Neutrophil (primary cell): ENCODE results near the gene FAM47E.
A peak's percentile ranks its signal among the peaks of the same experiment; 100 is the strongest.

Experiments used
- H3K27ac ChIP-seq: fragments of 200-600 bp; sonication (generic); 2 replicates; pipeline ENCODE4 v1.5.1; 2016; ENCODE audit warnings: mild to moderate bottlenecking, moderate library complexity
- H3K27me3 ChIP-seq: fragments of 200-600 bp; sonication (generic); 2 replicates; pipeline ENCODE4 v1.6.0; 2016; ENCODE audit warnings: mild to moderate bottlenecking
- H3K36me3 ChIP-seq: fragments of 200-600 bp; sonication (generic); 2 replicates; pipeline ENCODE4 v1.5.1; 2017
- H3K4me1 ChIP-seq, 2 experiments: fragments of 200-600 bp in 1 of 2; sonication (generic) in 1 of 2; 1 replicate in 1 of 2; 2 replicates in 1 of 2; pipeline versions ENCODE4 v1.5.1 to v1.6.1; 2013 to 2016; ENCODE audit warnings: low read depth in 1 of 2, low read length in 1 of 2, mild to moderate bottlenecking in 1 of 2, moderate library complexity in 1 of 2; ENCODE audit not compliant: control insufficient read depth in 1 of 2, insufficient read depth in 1 of 2
- H3K4me3 ChIP-seq, 2 experiments: fragments of 200-600 bp in 1 of 2; sonication (generic) in 1 of 2; 1 replicate in 1 of 2; 2 replicates in 1 of 2; pipeline ENCODE4 v1.5.1; 2013 to 2016; ENCODE audit warnings: low read depth in 1 of 2, low read length in 1 of 2, mild to moderate bottlenecking in 1 of 2, moderate library complexity in 1 of 2
- H3K9me3 ChIP-seq: fragments of 200-600 bp; sonication (generic); 2 replicates; pipeline ENCODE4 v1.5.1; 2016
- TF ChIP-seq, protein P1 (sequence below): fragments of 200-600 bp; sonication (generic); IDR thresholded peaks from 2 replicates; pipeline ENCODE4 v1.5.1; 2016; ENCODE audit warnings: antibody characterized with exemption

The FAM47E gene

DNA sequence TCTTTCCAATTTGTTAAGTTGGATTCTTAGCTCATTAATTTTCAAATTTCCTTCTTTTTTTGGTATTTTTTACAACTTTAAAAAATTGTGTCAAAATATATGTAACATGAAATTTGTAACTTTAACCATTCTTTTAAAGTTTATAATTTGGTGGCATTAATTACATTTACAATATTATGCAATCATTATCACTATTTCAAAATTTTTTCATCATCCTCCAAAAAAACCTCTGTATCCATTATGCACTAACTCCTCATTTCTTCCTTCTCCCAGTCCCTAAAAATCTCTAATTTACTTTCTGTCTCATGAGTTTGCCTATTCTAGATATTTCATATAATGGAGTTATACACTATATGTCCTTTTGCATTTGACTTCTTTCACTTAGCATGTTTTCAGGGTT lies 4.7 kb upstream of the FAM47E start:
- H3K9me3 ChIP-seq: no peaks in the 10 kb centered on the region
- no peak overlapping the region for H3K27ac ChIP-seq
- no peak overlapping the region for H3K4me3 ChIP-seq
- H3K27me3 ChIP-seq: peaks cover 44% of the 10 kb centered on the region
- no peaks in the 10 kb centered on the region for H3K36me3 ChIP-seq
- peaks cover 9 to 13% of the 10 kb centered on the region in 2 experiments for H3K4me1 ChIP-seq
- TF ChIP-seq, protein P1, sequence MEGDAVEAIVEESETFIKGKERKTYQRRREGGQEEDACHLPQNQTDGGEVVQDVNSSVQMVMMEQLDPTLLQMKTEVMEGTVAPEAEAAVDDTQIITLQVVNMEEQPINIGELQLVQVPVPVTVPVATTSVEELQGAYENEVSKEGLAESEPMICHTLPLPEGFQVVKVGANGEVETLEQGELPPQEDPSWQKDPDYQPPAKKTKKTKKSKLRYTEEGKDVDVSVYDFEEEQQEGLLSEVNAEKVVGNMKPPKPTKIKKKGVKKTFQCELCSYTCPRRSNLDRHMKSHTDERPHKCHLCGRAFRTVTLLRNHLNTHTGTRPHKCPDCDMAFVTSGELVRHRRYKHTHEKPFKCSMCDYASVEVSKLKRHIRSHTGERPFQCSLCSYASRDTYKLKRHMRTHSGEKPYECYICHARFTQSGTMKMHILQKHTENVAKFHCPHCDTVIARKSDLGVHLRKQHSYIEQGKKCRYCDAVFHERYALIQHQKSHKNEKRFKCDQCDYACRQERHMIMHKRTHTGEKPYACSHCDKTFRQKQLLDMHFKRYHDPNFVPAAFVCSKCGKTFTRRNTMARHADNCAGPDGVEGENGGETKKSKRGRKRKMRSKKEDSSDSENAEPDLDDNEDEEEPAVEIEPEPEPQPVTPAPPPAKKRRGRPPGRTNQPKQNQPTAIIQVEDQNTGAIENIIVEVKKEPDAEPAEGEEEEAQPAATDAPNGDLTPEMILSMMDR: no peak

DNA sequence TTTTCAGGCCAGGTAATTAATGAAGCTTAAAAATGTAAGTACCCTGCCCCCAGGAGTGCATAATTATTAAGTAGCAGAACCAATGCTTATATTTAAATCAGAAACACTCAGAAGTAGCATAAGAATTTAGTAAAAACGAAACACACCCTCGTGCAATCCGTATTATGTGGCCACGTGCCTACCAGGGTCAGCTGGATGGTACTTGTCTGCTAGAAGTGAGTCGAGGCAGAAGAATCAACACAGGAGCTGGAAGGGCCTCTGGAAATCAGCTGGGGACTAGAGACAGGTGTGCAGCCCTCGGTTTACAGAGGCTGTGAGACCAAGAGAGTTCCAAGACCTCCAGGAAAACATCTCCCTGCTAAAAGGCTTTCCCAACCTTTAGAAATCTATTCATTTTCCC lies 559 bp upstream of the FAM47E start:
- H3K27me3 ChIP-seq: peaks cover 39% of the 10 kb centered on the region
- H3K4me1 ChIP-seq: peaks cover 19 to 21% of the 10 kb centered on the region in 2 experiments
- TF ChIP-seq, protein P1: no peak
- H3K9me3 ChIP-seq: no peaks in the 10 kb centered on the region
- no peak overlapping the region for H3K27ac ChIP-seq
- H3K36me3 ChIP-seq: no peaks in the 10 kb centered on the region
- H3K4me3 ChIP-seq: peak overlapping the region; percentile 62 to 68

- H3K9me3 ChIP-seq: no peaks in the 10 kb centered on the region
- H3K4me3 ChIP-seq: peak overlapping the region in 1 of 2 experiments; percentile 68
- peaks cover 19 to 21% of the 10 kb centered on the region in 2 experiments for H3K4me1 ChIP-seq
- H3K27ac ChIP-seq: no peak overlapping the region
- H3K27me3 ChIP-seq: peaks cover 32% of the 10 kb centered on the region
- TF ChIP-seq, protein P1: no peak
- H3K36me3 ChIP-seq: no peaks in the 10 kb centered on the region
Measured at GRCh38 chr4:76252271-76252653, 741 bp downstream of the FAM47E start.

DNA sequence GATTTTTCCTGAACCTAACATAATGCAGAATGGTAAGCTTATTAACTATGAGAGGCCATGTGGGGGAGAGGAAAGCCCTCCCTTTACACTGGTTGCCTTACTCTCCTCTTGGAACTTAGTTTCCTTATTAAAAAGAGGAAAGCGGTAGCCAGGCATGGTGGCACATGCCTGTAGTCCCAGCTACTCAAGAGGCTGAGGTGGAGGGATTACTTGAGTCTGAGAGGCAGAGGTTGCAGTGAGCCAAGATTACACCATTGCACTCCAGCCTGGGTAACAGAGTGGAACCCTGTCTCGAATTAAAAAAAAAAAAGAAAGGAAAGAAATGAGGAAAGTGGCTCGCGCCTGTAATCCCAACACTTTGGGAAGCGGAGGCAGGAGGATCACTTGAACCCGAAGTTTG lies 2.0 kb downstream of the FAM47E start:
- peaks cover 19 to 21% of the 10 kb centered on the region in 2 experiments for H3K4me1 ChIP-seq
- H3K27me3 ChIP-seq: peaks cover 26% of the 10 kb centered on the region
- no peak overlapping the region for H3K27ac ChIP-seq
- H3K9me3 ChIP-seq: no peaks in the 10 kb centered on the region
- H3K4me3 ChIP-seq: no peak overlapping the region
- TF ChIP-seq, protein P1: no peak
- H3K36me3 ChIP-seq: no peaks in the 10 kb centered on the region

DNA sequence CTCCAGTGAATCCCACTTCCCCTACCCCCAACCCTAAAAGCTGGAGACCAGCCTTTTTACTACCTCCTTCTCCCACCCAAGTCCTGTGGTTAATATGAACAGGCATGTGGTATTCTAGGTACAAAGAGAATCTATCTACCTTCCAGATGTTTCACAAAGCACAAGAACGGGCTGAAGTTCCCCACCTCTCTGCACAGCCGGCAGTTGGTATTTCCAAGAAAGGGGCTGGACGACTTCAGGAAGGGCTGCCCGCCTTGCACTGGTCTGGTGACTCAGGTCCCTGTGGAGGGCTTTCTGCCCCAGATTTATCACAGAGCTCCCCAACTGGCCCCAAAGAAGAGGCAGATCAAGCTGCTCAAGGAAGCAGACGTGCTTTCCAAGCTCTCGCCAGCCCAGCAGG lies 4.5 kb downstream of the FAM47E start:
- Histone ChIP-seq H3K36me3 (no peaks in the 10 kb centered on the region), H3K9me3 (no peaks in the 10 kb centered on the region), H3K4me1 (peaks cover 15 to 17% of the 10 kb centered on the region in 2 experiments), H3K4me3 (no peak overlapping the region), H3K27me3 (peaks cover under 1% of the 10 kb centered on the region), H3K27ac (no peak overlapping the region)
- TF ChIP-seq, protein P1: no peak

- no peak overlapping the region for H3K4me3 ChIP-seq
- no peaks in the 10 kb centered on the region for H3K27me3 ChIP-seq
- H3K4me1 ChIP-seq: peaks cover 5 to 11% of the 10 kb centered on the region in 2 experiments
- no peaks in the 10 kb centered on the region for H3K36me3 ChIP-seq
- no peak overlapping the region for H3K27ac ChIP-seq
- TF ChIP-seq, protein P1: no peak
- H3K9me3 ChIP-seq: no peaks in the 10 kb centered on the region
Measured at GRCh38 chr4:76256968-76257367, 5.4 kb downstream of the FAM47E start.
